PC-3 (cell line): ENCODE measurements around the gene PCSK2. TPM values are rescaled to one million over a fixed set of nuclear protein-coding genes. Genes with fewer than 3 reads are reported as not detected.

ENCODE experiments used
- ATAC-seq: fragments of 200-7000 bp; cut with Tn5 transposase; 2 replicates; pipeline ENCODE4 v1.9.1; 2020; ENCODE audit warnings: mild to moderate bottlenecking, moderate library complexity
- BruUV-seq: library from RNA; stranded (reverse); fragments of 400-500 nt; replicated peaks from 2 replicates; lab custom pipeline; 2021; lab: Mats Ljungman, UMichigan
- CTCF ChIA-PET: fragments of 300-600 bp; sonication (Branson Sonifier 250); formaldehyde crosslinking; loops from one replicate; lab custom pipeline; 2022; ENCODE audit warnings: antibody characterized with exemption; lab: Charles Lee
- POLR2A ChIA-PET: fragments of 300-600 bp; sonication (Branson Sonifier 250); formaldehyde crosslinking; loops from one replicate; lab custom pipeline; 2022; ENCODE audit warnings: antibody characterized with exemption; ENCODE audit not compliant: unreplicated experiment; lab: Charles Lee
- DNase-seq: peaks from one replicate; pipeline ENCODE4 v3.0.0-alpha.2; 2015
- H2AFZ ChIP-seq: fragments of 300-600 bp; sonication (generic); 2 replicates; pipeline ENCODE4 v1.6.0; 2016; ENCODE audit warnings: antibody characterized with exemption, low read length
- H3F3A ChIP-seq: fragments of 300-600 bp; sonication (generic); one replicate; pipeline ENCODE4 v1.6.0; 2017; ENCODE audit warnings: antibody characterized with exemption, low read length, control low read depth, mild to moderate bottlenecking; ENCODE audit not compliant: unreplicated experiment
- H3K27ac ChIP-seq: fragments of 300-600 bp; sonication (generic); 2 replicates; pipeline ENCODE4 v1.5.1; 2016; ENCODE audit warnings: mild to moderate bottlenecking, low read length
- H3K27me3 ChIP-seq: fragments of 300-600 bp; sonication (generic); 2 replicates; pipeline ENCODE4 v1.6.1; 2016; ENCODE audit warnings: low read length, mixed read lengths
- H3K36me3 ChIP-seq: fragments of 300-600 bp; sonication (generic); 2 replicates; pipeline ENCODE4 v1.6.1; 2016; ENCODE audit warnings: low read depth, mixed run types, low read length, mixed read lengths
- H3K4me1 ChIP-seq: fragments of 300-600 bp; sonication (generic); 2 replicates; pipeline ENCODE4 v1.5.1; 2016; ENCODE audit warnings: low read length; ENCODE audit not compliant: insufficient read depth
- H3K4me2 ChIP-seq: fragments of 300-600 bp; sonication (generic); 2 replicates; pipeline ENCODE4 v1.6.0; 2016; ENCODE audit warnings: low read length
- H3K4me3 ChIP-seq: fragments of 300-600 bp; sonication (generic); 2 replicates; pipeline ENCODE4 v1.5.1; 2016; ENCODE audit warnings: mild to moderate bottlenecking, low read length, mixed read lengths
- H3K79me2 ChIP-seq: fragments of 300-600 bp; sonication (generic); 2 replicates; pipeline ENCODE4 v1.6.1; 2017; ENCODE audit warnings: low read length, mixed read lengths
- H3K9ac ChIP-seq: fragments of 300-600 bp; sonication (generic); 2 replicates; pipeline ENCODE4 v1.6.0; 2016; ENCODE audit warnings: mild to moderate bottlenecking, low read length
- H3K9me2 ChIP-seq: fragments of 300-600 bp; sonication (generic); replicated peaks from 2 replicates; pipeline ENCODE4 v1.6.1; 2016; ENCODE audit warnings: mixed run types, low read length, mixed read lengths
- H3K9me3 ChIP-seq: fragments of 300-600 bp; sonication (generic); 2 replicates; pipeline ENCODE4 v1.6.1; 2016; ENCODE audit warnings: low read length, mixed read lengths
- H4K20me1 ChIP-seq: fragments of 300-600 bp; sonication (generic); 2 replicates; pipeline ENCODE4 v1.6.1; 2016; ENCODE audit warnings: low read length, mixed read lengths
- EZH2 ChIP-seq: fragments of 300-600 bp; sonication (generic); IDR thresholded peaks from one replicate; pipeline ENCODE4 v1.6.1; 2017; ENCODE audit warnings: antibody characterized with exemption, mild to moderate bottlenecking, low read length; ENCODE audit not compliant: unreplicated experiment
- EZH2phosphoT487 ChIP-seq: fragments of 300-600 bp; sonication (generic); IDR thresholded peaks from 2 replicates; pipeline ENCODE4 v1.6.1; 2018; ENCODE audit warnings: mild to moderate bottlenecking, antibody characterized with exemption, low read length, borderline replicate concordance
- intact Hi-C: fragments of 100-400 bp; cut with micrococcal nuclease; formaldehyde crosslinking; loops from 2 replicates; pipeline ENCODE4 v1.9.0; 2023
- total RNA-seq: library from RNA; depleted of rRNA; stranded (reverse); fragments of >200 nt; gene quantifications from 2 replicates; pipeline ENCODE4 v1.2.3, GENCODE V29; 2014
- TF ChIP-seq, protein P1 (sequence below): fragments of 300-600 bp; sonication (generic); conservative IDR thresholded peaks from 2 replicates; pipeline ENCODE4 v1.5.1; 2017; ENCODE audit warnings: antibody characterized with exemption, low read depth, mild to moderate bottlenecking, low read length

PCSK2 gene
- total RNA-seq, 1 experiment from 2014 or later = not detected

DNA sequence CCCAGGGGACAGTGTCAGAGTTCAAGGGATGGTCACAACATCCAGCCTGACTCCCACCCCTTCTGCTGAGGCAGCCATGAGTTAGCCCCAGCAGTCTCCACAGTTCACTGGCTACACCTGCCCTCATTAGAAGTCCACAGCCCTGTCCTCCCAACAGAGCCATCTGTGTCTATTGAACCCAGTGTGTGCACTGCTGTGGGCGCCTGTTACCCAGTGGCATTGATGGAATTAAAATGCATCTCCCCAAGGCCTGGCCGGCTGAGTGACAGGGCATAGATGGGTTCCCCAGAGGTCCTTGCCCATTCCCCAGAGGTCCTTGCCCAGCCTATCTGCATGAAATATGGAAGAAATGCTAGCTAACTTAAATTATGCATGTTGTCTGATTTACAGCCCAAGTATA is 73.3 kb downstream of the PCSK2 start:
- Histone ChIP-seq H2AFZ (no peak overlapping the region), H3K9me2 (no peaks in the 10 kb centered on the region), H3F3A (no peaks in the 10 kb centered on the region), H3K9me3 (no peaks in the 10 kb centered on the region), H3K4me1 (no peaks in the 10 kb centered on the region), H3K27ac (no peak overlapping the region), H3K4me2 (no peak overlapping the region), H3K4me3 (no peak overlapping the region), H4K20me1 (no peaks in the 10 kb centered on the region), H3K79me2 (no peaks in the 10 kb centered on the region), H3K36me3 (no peaks in the 10 kb centered on the region), H3K27me3 (peaks cover 74% of the 10 kb centered on the region), H3K9ac (no peak overlapping the region)
- DNase-seq (no peak), ATAC-seq (no peak)
- ChIA-PET CTCF (no interaction called here), POLR2A (no interaction called here)
- BruUV-seq = no TSS peak
- TF ChIP-seq EZH2 = no peak
- TF ChIP-seq, protein P1, sequence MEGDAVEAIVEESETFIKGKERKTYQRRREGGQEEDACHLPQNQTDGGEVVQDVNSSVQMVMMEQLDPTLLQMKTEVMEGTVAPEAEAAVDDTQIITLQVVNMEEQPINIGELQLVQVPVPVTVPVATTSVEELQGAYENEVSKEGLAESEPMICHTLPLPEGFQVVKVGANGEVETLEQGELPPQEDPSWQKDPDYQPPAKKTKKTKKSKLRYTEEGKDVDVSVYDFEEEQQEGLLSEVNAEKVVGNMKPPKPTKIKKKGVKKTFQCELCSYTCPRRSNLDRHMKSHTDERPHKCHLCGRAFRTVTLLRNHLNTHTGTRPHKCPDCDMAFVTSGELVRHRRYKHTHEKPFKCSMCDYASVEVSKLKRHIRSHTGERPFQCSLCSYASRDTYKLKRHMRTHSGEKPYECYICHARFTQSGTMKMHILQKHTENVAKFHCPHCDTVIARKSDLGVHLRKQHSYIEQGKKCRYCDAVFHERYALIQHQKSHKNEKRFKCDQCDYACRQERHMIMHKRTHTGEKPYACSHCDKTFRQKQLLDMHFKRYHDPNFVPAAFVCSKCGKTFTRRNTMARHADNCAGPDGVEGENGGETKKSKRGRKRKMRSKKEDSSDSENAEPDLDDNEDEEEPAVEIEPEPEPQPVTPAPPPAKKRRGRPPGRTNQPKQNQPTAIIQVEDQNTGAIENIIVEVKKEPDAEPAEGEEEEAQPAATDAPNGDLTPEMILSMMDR = no peak
- TF ChIP-seq EZH2phosphoT487 = no peak
- intact Hi-C loops = no loop called here

DNA sequence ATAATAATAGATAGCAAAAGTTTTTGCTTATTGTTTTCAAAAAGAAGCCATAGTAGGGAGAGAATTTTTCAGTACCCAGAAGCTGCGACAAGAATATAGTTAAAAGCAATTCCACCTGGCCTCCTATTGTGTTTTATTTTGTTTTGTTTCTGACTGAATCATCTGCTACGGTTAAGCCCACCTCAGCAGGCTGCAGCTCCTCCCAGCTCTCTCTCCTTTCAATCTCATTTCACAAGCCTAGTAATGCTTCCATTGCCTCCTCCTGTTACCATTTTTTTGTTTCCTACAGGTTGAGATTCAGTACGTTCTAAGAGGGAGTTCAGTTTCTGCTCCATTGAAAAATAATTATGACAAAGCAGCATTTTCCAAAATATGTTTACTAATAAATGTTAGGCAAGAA is 77.9 kb downstream of the PCSK2 start:
- H3K27me3 ChIP-seq = peaks cover 67% of the 10 kb centered on the region
- H3K4me2 ChIP-seq = no peak overlapping the region
- H3K9me3 ChIP-seq = no peaks in the 10 kb centered on the region
- H3K4me1 ChIP-seq = no peaks in the 10 kb centered on the region
- H3K9me2 ChIP-seq = no peaks in the 10 kb centered on the region
- intact Hi-C loops = no loop called here
- H3K79me2 ChIP-seq = no peaks in the 10 kb centered on the region
- H3K27ac ChIP-seq = no peak overlapping the region
- no peaks in the 10 kb centered on the region for H3F3A ChIP-seq
- ChIA-PET CTCF (no interaction called here), POLR2A (no interaction called here)
- DNase-seq (no peak), ATAC-seq (no peak)
- no TSS peak for BruUV-seq
- H3K4me3 ChIP-seq = no peak overlapping the region
- TF ChIP-seq EZH2phosphoT487 = no peak
- H3K9ac ChIP-seq = no peak overlapping the region
- no peak overlapping the region for H2AFZ ChIP-seq
- no peaks in the 10 kb centered on the region for H4K20me1 ChIP-seq
- no peaks in the 10 kb centered on the region for H3K36me3 ChIP-seq

DNA sequence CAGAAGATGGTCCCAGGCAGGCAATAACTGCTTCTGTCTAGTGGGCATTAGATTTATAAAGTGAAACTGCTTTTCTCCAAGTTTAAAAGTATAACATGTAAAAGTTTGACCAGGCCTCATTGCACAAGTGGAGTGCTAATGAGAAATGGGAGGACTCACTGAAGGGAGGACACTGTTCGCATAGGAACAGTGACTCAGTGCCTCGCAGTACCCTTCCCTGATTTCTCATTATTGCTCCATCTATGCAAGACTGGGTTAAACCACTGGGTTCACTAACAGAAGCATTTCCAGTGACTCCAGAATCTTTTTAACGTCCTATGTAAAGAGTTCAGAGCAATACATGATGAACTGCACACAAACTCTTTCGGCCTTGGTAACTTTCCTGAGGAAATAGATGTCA is 79.6 kb downstream of the PCSK2 start:
- no peak for DNase-seq
- Histone ChIP-seq H3K27me3 (peaks cover 70% of the 10 kb centered on the region), H4K20me1 (no peaks in the 10 kb centered on the region), H3K36me3 (no peaks in the 10 kb centered on the region), H3K27ac (no peak overlapping the region), H3F3A (no peaks in the 10 kb centered on the region), H3K79me2 (no peaks in the 10 kb centered on the region), H3K4me2 (no peak overlapping the region), H3K9me3 (no peaks in the 10 kb centered on the region), H3K4me3 (no peak overlapping the region), H3K9ac (no peak overlapping the region), H3K9me2 (no peaks in the 10 kb centered on the region), H2AFZ (no peak overlapping the region), H3K4me1 (no peaks in the 10 kb centered on the region)
- TF ChIP-seq EZH2phosphoT487 = no peak
- TF ChIP-seq, protein P1 = no peak
- TF ChIP-seq EZH2 = no peak
- no peak for ATAC-seq
- no TSS peak for BruUV-seq
- ChIA-PET POLR2A (no interaction called here), CTCF (no interaction called here)
- intact Hi-C loops = no loop called here
